ENCODE measurements around the gene TBC1D12.

The TBC1D12 gene

DNA sequence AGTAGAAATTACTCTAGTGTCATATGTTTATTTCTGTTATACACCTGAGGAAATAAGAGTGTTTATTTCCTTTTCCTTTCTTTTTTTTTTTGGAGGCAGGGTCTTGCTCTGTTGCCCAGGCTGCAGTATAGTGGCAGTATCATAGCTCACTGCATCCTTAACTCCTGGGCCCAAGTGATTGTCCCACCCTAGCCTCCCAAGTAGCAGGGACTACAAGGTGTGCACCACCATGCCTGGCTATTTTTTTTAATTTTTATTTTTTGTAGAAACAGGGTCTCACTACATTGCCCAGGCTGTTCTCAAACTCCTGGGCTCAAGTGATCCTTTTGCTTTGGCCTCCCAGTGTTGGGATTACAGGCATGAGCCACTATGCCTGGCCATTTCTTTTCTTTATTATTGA lies 37.8 kb downstream of the TBC1D12 start:
- TF ChIP-seq, protein P1, sequence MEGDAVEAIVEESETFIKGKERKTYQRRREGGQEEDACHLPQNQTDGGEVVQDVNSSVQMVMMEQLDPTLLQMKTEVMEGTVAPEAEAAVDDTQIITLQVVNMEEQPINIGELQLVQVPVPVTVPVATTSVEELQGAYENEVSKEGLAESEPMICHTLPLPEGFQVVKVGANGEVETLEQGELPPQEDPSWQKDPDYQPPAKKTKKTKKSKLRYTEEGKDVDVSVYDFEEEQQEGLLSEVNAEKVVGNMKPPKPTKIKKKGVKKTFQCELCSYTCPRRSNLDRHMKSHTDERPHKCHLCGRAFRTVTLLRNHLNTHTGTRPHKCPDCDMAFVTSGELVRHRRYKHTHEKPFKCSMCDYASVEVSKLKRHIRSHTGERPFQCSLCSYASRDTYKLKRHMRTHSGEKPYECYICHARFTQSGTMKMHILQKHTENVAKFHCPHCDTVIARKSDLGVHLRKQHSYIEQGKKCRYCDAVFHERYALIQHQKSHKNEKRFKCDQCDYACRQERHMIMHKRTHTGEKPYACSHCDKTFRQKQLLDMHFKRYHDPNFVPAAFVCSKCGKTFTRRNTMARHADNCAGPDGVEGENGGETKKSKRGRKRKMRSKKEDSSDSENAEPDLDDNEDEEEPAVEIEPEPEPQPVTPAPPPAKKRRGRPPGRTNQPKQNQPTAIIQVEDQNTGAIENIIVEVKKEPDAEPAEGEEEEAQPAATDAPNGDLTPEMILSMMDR (IDR thresholded peaks at IDR 0.05; ENCODE audit: insufficient read depth, low read length, poor library complexity, severe bottlenecking), result no peak
- no peak for DNase-seq (ENCODE audit: extremely low read depth, insufficient read length)
- Histone ChIP-seq H3K36me3 (ENCODE audit: control insufficient read depth, insufficient read depth, low read length) (no peaks in the 10 kb centered on the region), H3K4me3 (replicated peaks; ENCODE audit: low read depth, low read length) (no peak overlapping the region), H3K27me3 (replicated peaks; ENCODE audit: control insufficient read depth, insufficient read depth, low read length) (no peaks in the 10 kb centered on the region)

DNA sequence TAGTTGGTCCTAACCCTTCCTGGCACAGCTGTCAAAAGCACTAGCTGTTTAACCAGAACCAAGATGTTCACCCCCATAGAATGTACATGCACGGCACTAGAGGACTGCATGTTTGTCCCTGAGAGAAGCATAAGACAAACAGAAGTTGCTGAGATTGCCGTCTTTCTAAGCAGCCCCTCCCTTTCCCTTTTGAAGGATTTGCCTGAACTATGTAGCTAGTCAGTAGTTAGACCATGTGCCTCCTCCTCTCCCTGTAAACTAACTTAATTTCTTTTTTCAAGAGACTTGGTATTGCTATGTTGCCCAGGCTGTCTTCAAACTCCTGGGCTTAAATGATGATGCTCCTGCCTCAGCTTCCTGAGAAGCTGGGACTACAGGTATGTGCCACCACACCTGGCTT lies 40.7 kb downstream of the TBC1D12 start:
- no peak overlapping the region for H3K4me3 ChIP-seq (replicated peaks; ENCODE audit: low read depth, low read length)
- no peak for DNase-seq (ENCODE audit: extremely low read depth, insufficient read length)
- H3K27me3 ChIP-seq (replicated peaks; ENCODE audit: control insufficient read depth, insufficient read depth, low read length), result no peaks in the 10 kb centered on the region

DNA sequence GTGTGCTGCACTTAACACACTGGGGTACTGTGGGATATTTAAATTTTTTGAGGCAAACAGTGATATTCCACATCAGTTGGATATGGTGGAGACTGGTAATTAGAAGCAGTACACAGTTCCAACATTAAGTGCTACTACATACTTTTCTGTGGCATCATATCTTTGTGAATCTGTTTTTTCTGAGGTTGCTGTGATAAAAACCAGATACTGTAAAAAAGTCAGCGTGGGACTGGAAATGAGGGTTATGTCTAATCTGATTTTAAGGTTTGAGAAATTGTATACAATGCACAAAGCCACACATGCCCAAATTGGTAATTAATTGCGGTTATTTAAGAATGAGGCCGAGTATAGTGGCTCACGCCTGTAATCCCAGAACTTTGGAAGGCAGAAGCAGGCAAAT lies 41.2 kb downstream of the TBC1D12 start:
- no peak for DNase-seq (ENCODE audit: extremely low read depth, insufficient read length)
- no peaks in the 10 kb centered on the region for H3K36me3 ChIP-seq (ENCODE audit: control insufficient read depth, insufficient read depth, low read length)
- H3K4me3 ChIP-seq (replicated peaks; ENCODE audit: low read depth, low read length), result no peak overlapping the region
- no peaks in the 10 kb centered on the region for H3K27me3 ChIP-seq (replicated peaks; ENCODE audit: control insufficient read depth, insufficient read depth, low read length)
- TF ChIP-seq, protein P1 (IDR thresholded peaks at IDR 0.05; ENCODE audit: insufficient read depth, low read length, poor library complexity, severe bottlenecking), result no peak

More for the DNA sequence above, 40.7 kb downstream of the TBC1D12 start:
- TF ChIP-seq, protein P1 (IDR thresholded peaks at IDR 0.05; ENCODE audit: insufficient read depth, low read length, poor library complexity, severe bottlenecking), result no peak
- no peaks in the 10 kb centered on the region for H3K36me3 ChIP-seq (ENCODE audit: control insufficient read depth, insufficient read depth, low read length)

DNA sequence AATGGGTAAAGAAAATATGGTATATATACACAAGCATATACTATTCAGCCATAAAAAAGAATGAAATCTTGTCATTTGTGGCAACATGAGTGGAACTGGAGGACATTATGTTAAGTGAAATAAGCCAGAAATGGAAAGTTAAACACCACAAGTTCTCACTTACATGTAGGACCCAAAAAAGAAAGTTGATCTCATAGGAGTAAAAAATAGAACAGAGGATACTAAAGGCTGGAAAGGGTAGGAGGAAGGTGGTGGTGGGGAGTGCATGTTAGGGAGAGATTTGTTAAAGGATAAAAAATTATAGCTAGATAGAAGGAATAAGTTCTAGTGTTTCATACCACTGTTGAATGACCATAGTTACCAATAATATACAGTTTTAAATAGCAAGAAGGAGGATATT lies 48.4 kb downstream of the TBC1D12 start:
- no peaks in the 10 kb centered on the region for H3K36me3 ChIP-seq (ENCODE audit: control insufficient read depth, insufficient read depth, low read length)
- DNase-seq (ENCODE audit: extremely low read depth, insufficient read length), result no peak
- TF ChIP-seq, protein P1 (IDR thresholded peaks at IDR 0.05; ENCODE audit: insufficient read depth, low read length, poor library complexity, severe bottlenecking), result no peak
- no peak overlapping the region for H3K4me3 ChIP-seq (replicated peaks; ENCODE audit: low read depth, low read length)
- H3K27me3 ChIP-seq (replicated peaks; ENCODE audit: control insufficient read depth, insufficient read depth, low read length), result no peaks in the 10 kb centered on the region

DNA sequence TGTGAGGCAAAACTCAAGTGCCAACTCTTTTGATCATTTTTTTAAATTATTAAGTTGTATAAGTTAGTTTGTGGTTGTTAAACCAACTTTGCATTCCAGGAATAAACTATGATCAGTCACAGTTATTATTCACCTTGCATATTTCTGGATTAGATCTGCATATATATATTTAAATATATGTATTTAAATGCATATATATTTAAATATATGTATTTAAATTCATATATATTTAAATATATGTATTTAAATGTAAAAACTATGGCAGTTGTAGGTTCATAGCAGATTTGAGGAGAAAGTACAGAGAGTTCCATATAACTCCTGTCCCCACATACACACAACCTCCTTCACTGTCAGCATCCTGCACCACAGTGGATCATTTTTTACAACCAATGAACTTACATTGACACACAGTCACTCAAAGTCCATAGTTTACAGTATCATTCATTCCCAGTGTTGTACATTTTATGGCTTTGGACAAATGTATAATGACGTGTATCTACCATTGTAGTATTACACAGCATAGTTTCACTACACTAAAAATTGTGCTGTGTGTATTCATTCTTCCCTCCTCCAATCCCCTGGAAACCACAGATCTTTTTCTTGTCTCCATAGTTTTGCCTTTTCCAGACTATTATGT lies 49.7 kb downstream of the TBC1D12 start:
- DNase-seq (ENCODE audit: extremely low read depth, insufficient read length), result no peak
- Histone ChIP-seq H3K4me3 (replicated peaks; ENCODE audit: low read depth, low read length) (no peak overlapping the region), H3K36me3 (ENCODE audit: control insufficient read depth, insufficient read depth, low read length) (no peaks in the 10 kb centered on the region), H3K27me3 (replicated peaks; ENCODE audit: control insufficient read depth, insufficient read depth, low read length) (no peaks in the 10 kb centered on the region)
- TF ChIP-seq, protein P1 (IDR thresholded peaks at IDR 0.05; ENCODE audit: insufficient read depth, low read length, poor library complexity, severe bottlenecking), result no peak

DNA sequence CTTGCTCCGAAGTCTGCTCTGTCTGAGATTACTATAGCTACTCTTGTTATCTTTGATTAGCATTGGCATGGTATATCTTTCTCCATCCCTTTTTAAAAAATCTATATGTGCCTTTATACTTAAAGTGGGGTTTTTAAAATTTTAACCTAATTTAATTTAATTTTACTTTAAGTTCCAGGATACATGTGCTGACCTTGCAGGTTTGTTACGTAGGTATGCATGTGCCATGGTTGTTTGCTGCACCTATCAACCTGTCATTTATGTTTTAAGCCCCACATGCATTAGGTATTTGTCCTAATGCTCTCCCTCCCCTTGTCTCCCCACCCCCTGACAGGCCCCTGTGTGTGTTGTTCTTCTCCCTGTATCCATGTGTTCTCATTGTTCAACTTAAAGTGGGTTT lies 54.6 kb downstream of the TBC1D12 start:
- no peak for DNase-seq (ENCODE audit: extremely low read depth, insufficient read length)
- TF ChIP-seq, protein P1 (IDR thresholded peaks at IDR 0.05; ENCODE audit: insufficient read depth, low read length, poor library complexity, severe bottlenecking), result no peak
- no peaks in the 10 kb centered on the region; the same call in 1 of the 2 replicates for H3K36me3 ChIP-seq (ENCODE audit: control insufficient read depth, insufficient read depth, low read length)

More for the DNA sequence above, 54.6 kb downstream of the TBC1D12 start:
- H3K27me3 ChIP-seq (replicated peaks; ENCODE audit: control insufficient read depth, insufficient read depth, low read length), result no peaks in the 10 kb centered on the region
- no peak overlapping the region for H3K4me3 ChIP-seq (replicated peaks; ENCODE audit: low read depth, low read length)
